Measurements from ENCODE around the gene LIPM.

The LIPM gene

DNA sequence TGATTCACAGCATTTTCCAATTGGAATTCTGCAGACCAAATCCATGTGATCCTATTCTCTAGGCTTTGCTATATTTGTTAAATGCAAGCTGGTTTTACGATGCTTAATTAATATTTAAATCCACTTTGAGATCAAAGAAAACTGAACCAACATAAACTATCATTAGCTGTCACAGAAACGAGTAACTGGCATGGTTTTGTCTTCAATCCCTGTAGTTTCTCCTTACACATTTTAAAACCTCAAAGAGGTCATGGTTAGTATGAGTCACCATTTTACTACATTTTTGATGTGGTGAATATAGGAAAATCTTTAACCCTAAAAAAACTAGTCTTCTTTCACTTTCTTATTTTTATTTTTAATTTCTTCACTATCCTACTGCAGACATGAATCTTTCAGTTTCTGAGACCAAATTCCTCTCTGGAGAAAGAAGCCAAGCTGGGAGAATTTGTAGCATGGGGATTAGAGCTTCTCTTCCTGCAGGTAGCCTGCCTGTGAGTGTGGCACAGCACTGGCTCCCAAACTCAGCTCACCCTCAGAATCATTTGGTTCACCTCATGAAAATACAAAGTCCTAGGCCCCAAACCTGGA is 8.7 kb upstream of the LIPM start:
- H3K9me3 ChIP-seq (replicated peaks; ENCODE audit: insufficient read depth, low read length) = no peaks in the 10 kb centered on the region
- no peak overlapping the region for H3K4me3 ChIP-seq (ENCODE audit: low read length)
- DNase-seq = peak; percentile 39
- H3K27me3 ChIP-seq (replicated peaks; ENCODE audit: insufficient read depth, low read length) = no peaks in the 10 kb centered on the region
- H3K36me3 ChIP-seq (replicated peaks; ENCODE audit: insufficient read depth, low read length) = no peaks in the 10 kb centered on the region
- H3K4me1 ChIP-seq (ENCODE audit: low read length) = peaks cover 6% of the 10 kb centered on the region; the same call in 1 of the 2 replicates
- no peaks in the 10 kb centered on the region for H4K20me1 ChIP-seq (ENCODE audit: insufficient read depth, low read length)
- TF ChIP-seq EZH2 (optimal IDR thresholded peaks at IDR 0.05; ENCODE audit: low read depth, low read length) = no peak
- TF ChIP-seq, protein P1, sequence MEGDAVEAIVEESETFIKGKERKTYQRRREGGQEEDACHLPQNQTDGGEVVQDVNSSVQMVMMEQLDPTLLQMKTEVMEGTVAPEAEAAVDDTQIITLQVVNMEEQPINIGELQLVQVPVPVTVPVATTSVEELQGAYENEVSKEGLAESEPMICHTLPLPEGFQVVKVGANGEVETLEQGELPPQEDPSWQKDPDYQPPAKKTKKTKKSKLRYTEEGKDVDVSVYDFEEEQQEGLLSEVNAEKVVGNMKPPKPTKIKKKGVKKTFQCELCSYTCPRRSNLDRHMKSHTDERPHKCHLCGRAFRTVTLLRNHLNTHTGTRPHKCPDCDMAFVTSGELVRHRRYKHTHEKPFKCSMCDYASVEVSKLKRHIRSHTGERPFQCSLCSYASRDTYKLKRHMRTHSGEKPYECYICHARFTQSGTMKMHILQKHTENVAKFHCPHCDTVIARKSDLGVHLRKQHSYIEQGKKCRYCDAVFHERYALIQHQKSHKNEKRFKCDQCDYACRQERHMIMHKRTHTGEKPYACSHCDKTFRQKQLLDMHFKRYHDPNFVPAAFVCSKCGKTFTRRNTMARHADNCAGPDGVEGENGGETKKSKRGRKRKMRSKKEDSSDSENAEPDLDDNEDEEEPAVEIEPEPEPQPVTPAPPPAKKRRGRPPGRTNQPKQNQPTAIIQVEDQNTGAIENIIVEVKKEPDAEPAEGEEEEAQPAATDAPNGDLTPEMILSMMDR (IDR thresholded peaks at IDR 0.05; ENCODE audit: low read length) = no peak
- TF ChIP-seq EZH2phosphoT487 (IDR thresholded peaks at IDR 0.05; ENCODE audit: low read length) = no peak
- H3K79me2 ChIP-seq (ENCODE audit: low read length) = no peaks in the 10 kb centered on the region
- no peak overlapping the region for H2AFZ ChIP-seq (ENCODE audit: low read length)
- H3F3A ChIP-seq (ENCODE audit: insufficient read depth, low read length) = no peaks in the 10 kb centered on the region
- H3K9me2 ChIP-seq (replicated peaks; ENCODE audit: insufficient read depth, low read length) = no peaks in the 10 kb centered on the region
- no peak overlapping the region for H3K9ac ChIP-seq (ENCODE audit: low read length)
- no peak overlapping the region for H3K4me2 ChIP-seq (ENCODE audit: low read depth, low read length)
- no peak overlapping the region for H3K27ac ChIP-seq (ENCODE audit: low read length)

DNA sequence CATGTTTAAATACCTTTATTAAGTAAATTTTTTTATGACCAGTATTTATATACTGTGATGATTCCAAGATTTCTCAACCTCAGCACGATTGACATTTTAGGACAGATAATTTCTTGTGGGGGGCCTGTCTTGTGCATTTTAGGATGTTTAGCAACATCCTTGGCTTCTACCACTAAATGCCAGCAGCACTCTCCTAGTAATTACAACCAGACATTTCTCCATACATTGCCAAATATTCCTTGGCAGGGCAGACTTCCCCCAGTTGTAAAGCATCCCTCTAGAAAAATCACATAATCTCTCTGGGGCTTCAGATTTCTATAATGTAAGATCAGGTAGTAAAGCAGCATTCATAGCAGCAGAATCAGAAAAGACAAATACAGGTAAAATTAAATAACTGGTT is 7.8 kb upstream of the LIPM start:
- Histone ChIP-seq H3K79me2 (ENCODE audit: low read length) (no peaks in the 10 kb centered on the region), H3K9me2 (replicated peaks; ENCODE audit: insufficient read depth, low read length) (no peaks in the 10 kb centered on the region), H3K4me2 (ENCODE audit: low read depth, low read length) (no peak overlapping the region), H2AFZ (ENCODE audit: low read length) (no peak overlapping the region), H3K4me3 (ENCODE audit: low read length) (no peak overlapping the region), H3K9ac (ENCODE audit: low read length) (no peak overlapping the region), H3K27me3 (replicated peaks; ENCODE audit: insufficient read depth, low read length) (no peaks in the 10 kb centered on the region), H3F3A (ENCODE audit: insufficient read depth, low read length) (no peaks in the 10 kb centered on the region), H3K9me3 (replicated peaks; ENCODE audit: insufficient read depth, low read length) (no peaks in the 10 kb centered on the region), H3K27ac (ENCODE audit: low read length) (no peak overlapping the region), H3K4me1 (ENCODE audit: low read length) (peaks cover 6% of the 10 kb centered on the region; the same call in 1 of the 2 replicates), H4K20me1 (ENCODE audit: insufficient read depth, low read length) (no peaks in the 10 kb centered on the region), H3K36me3 (replicated peaks; ENCODE audit: insufficient read depth, low read length) (no peaks in the 10 kb centered on the region)
- no peak for TF ChIP-seq EZH2phosphoT487 (IDR thresholded peaks at IDR 0.05; ENCODE audit: low read length)
- TF ChIP-seq, protein P1 (IDR thresholded peaks at IDR 0.05; ENCODE audit: low read length) = no peak
- TF ChIP-seq EZH2 (optimal IDR thresholded peaks at IDR 0.05; ENCODE audit: low read depth, low read length) = no peak
- no peak for DNase-seq

DNA sequence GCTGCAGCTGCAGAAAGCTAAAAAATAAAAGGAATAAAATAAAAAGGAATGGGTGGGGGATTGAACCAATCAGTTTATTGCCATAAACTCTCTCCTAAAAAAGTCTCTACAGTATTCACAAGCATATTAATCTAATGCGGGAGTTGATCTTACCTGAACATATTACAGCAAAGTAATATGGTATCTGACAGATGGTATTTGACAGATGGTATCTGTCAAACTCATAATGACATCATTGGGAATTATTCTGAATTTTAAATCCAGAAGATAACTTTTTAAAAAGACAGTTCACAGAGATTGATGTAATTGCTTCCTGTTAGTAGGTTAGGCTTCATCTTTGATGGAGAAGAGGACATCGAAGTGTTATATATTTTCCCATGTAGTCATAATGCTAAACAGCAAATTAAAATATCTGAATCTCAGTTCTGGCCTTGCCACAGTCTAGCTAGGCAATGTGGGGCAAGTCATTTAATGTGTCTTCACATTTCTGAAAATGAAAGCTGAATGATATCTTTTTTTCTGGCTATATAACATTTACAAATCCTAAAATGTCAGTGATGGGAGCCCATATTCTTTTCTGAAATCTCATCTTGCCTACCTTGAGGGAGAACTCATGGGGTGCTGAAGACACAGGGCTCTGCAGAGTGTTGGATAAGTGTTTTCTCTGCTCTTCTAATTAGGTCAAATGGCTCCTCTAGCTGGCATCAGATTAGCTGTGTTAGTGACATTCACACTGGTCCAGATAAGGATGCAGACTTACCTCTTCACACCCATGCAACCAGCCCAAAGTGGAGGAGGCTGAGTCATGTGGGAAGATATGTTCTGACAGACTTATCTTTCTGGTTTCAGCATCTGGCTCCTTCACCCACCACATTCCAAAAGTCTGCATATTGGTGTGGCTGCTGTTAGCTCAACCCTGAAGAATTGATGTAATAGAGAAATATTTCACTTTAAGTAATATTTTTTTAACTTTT is 2.1 kb upstream of the LIPM start:
- no peak for DNase-seq
- H3K4me1 ChIP-seq (ENCODE audit: low read length) = no peaks in the 10 kb centered on the region
- H3K9me2 ChIP-seq (replicated peaks; ENCODE audit: insufficient read depth, low read length) = no peaks in the 10 kb centered on the region

More for the DNA sequence above, 2.1 kb upstream of the LIPM start:
- H3K79me2 ChIP-seq (ENCODE audit: low read length) = no peaks in the 10 kb centered on the region
- no peak for TF ChIP-seq EZH2phosphoT487 (IDR thresholded peaks at IDR 0.05; ENCODE audit: low read length)
- TF ChIP-seq, protein P1 (IDR thresholded peaks at IDR 0.05; ENCODE audit: low read length) = no peak
- TF ChIP-seq EZH2 (optimal IDR thresholded peaks at IDR 0.05; ENCODE audit: low read depth, low read length) = no peak
- H2AFZ ChIP-seq (ENCODE audit: low read length) = no peak overlapping the region
- H4K20me1 ChIP-seq (ENCODE audit: insufficient read depth, low read length) = no peaks in the 10 kb centered on the region
- H3K4me2 ChIP-seq (ENCODE audit: low read depth, low read length) = no peak overlapping the region
- H3K27ac ChIP-seq (ENCODE audit: low read length) = no peak overlapping the region
- H3F3A ChIP-seq (ENCODE audit: insufficient read depth, low read length) = no peaks in the 10 kb centered on the region
- no peak overlapping the region for H3K9ac ChIP-seq (ENCODE audit: low read length)
- no peaks in the 10 kb centered on the region for H3K36me3 ChIP-seq (replicated peaks; ENCODE audit: insufficient read depth, low read length)
- H3K27me3 ChIP-seq (replicated peaks; ENCODE audit: insufficient read depth, low read length) = no peaks in the 10 kb centered on the region
- no peaks in the 10 kb centered on the region for H3K9me3 ChIP-seq (replicated peaks; ENCODE audit: insufficient read depth, low read length)
- H3K4me3 ChIP-seq (ENCODE audit: low read length) = no peak overlapping the region
